H7 (cell line): ENCODE data around the gene LRRC7. TPM values are rescaled to one million over a fixed set of nuclear protein-coding genes. Genes with fewer than 3 reads are reported as not detected.

ENCODE experiments used
- DNase-seq: peaks from one replicate; pipeline ENCODE4 v3.0.0; 2012
- H3K27me3 ChIP-seq: 2 replicates; pipeline ENCODE4 v1.6.0; 2011; ENCODE audit warnings: mild to moderate bottlenecking, low read length; ENCODE audit not compliant: control insufficient read depth, insufficient read depth
- H3K36me3 ChIP-seq: replicated peaks from 2 replicates; pipeline ENCODE4 v1.5.1; 2011; ENCODE audit warnings: low read length; ENCODE audit not compliant: control insufficient read depth, insufficient read depth
- H3K4me3 ChIP-seq: 2 replicates; pipeline ENCODE4 v1.5.1; 2011; ENCODE audit warnings: low read depth, mild to moderate bottlenecking, control low read depth, low read length, moderate library complexity; ENCODE audit not compliant: insufficient read depth
- total RNA-seq: library from RNA; depleted of rRNA; stranded (reverse); fragments of >200 nt; shearing (Covaris generic); gene quantifications from 2 replicates; pipeline ENCODE4 v1.2.3, GENCODE V29; 2014

Gene LRRC7
- total RNA-seq, 1 experiment from 2014 or later, result 0.24 TPM

GRCh38 chr1:69643266-69643665 lies 75.5 kb downstream of the LRRC7 start:
- no peaks in the 10 kb centered on the region for H3K27me3 ChIP-seq
- H3K4me3 ChIP-seq, result no peak overlapping the region
- no peaks in the 10 kb centered on the region for H3K36me3 ChIP-seq
- no peak for DNase-seq

- no peaks in the 10 kb centered on the region for H3K27me3 ChIP-seq
- no peak for DNase-seq
- H3K4me3 ChIP-seq, result no peak overlapping the region
- no peaks in the 10 kb centered on the region for H3K36me3 ChIP-seq
These were observed 77.8 kb downstream of the LRRC7 start for GRCh38 chr1:69645477-69645876.

- no peak overlapping the region for H3K4me3 ChIP-seq
- no peaks in the 10 kb centered on the region for H3K36me3 ChIP-seq
- DNase-seq, result no peak
- no peaks in the 10 kb centered on the region for H3K27me3 ChIP-seq
These were observed 80.8 kb downstream of the LRRC7 start for GRCh38 chr1:69648486-69648885.

GRCh38 chr1:69649383-69649990 lies 81.8 kb downstream of the LRRC7 start:
- DNase-seq, result no peak
- Histone ChIP-seq H3K4me3 (no peak overlapping the region), H3K36me3 (no peaks in the 10 kb centered on the region), H3K27me3 (no peaks in the 10 kb centered on the region)

- no peaks in the 10 kb centered on the region for H3K36me3 ChIP-seq
- H3K27me3 ChIP-seq, result no peaks in the 10 kb centered on the region
- H3K4me3 ChIP-seq, result no peak overlapping the region
- no peak for DNase-seq
These were observed 83.1 kb downstream of the LRRC7 start for GRCh38 chr1:69650779-69651178.

GRCh38 chr1:69651656-69652055 lies 83.9 kb downstream of the LRRC7 start:
- no peak overlapping the region for H3K4me3 ChIP-seq
- H3K36me3 ChIP-seq, result no peaks in the 10 kb centered on the region
- no peak for DNase-seq
- no peaks in the 10 kb centered on the region for H3K27me3 ChIP-seq

GRCh38 chr1:69657971-69658370 lies 90.2 kb downstream of the LRRC7 start:
- Histone ChIP-seq H3K36me3 (no peaks in the 10 kb centered on the region), H3K4me3 (no peak overlapping the region), H3K27me3 (no peaks in the 10 kb centered on the region)
- no peak for DNase-seq

- H3K4me3 ChIP-seq, result no peak overlapping the region
- no peaks in the 10 kb centered on the region for H3K36me3 ChIP-seq
- no peaks in the 10 kb centered on the region for H3K27me3 ChIP-seq
- DNase-seq, result no peak
These were observed 94.0 kb downstream of the LRRC7 start for GRCh38 chr1:69661686-69662085.

- DNase-seq, result no peak
- Histone ChIP-seq H3K4me3 (no peak overlapping the region), H3K36me3 (no peaks in the 10 kb centered on the region), H3K27me3 (no peaks in the 10 kb centered on the region)
These were observed 94.6 kb downstream of the LRRC7 start for GRCh38 chr1:69662321-69662720.

- Histone ChIP-seq H3K36me3 (no peaks in the 10 kb centered on the region), H3K27me3 (no peaks in the 10 kb centered on the region), H3K4me3 (no peak overlapping the region)
- no peak for DNase-seq
These were observed 103.8 kb downstream of the LRRC7 start for GRCh38 chr1:69671363-69672010.

- Histone ChIP-seq H3K4me3 (no peak overlapping the region), H3K27me3 (no peaks in the 10 kb centered on the region), H3K36me3 (no peaks in the 10 kb centered on the region)
- no peak for DNase-seq
These were observed 105.6 kb downstream of the LRRC7 start for GRCh38 chr1:69673321-69673720.

- no peak for DNase-seq
- no peaks in the 10 kb centered on the region for H3K27me3 ChIP-seq
- no peak overlapping the region for H3K4me3 ChIP-seq
- H3K36me3 ChIP-seq, result no peaks in the 10 kb centered on the region
These were observed 112.2 kb downstream of the LRRC7 start for GRCh38 chr1:69679965-69680364.

- DNase-seq, result no peak
- H3K27me3 ChIP-seq, result no peaks in the 10 kb centered on the region
- no peaks in the 10 kb centered on the region for H3K36me3 ChIP-seq
- H3K4me3 ChIP-seq, result no peak overlapping the region
These were observed 118.8 kb downstream of the LRRC7 start for GRCh38 chr1:69686367-69686984.

GRCh38 chr1:69688193-69688592 lies 120.5 kb downstream of the LRRC7 start:
- DNase-seq, result no peak
- Histone ChIP-seq H3K27me3 (no peaks in the 10 kb centered on the region), H3K4me3 (no peak overlapping the region), H3K36me3 (no peaks in the 10 kb centered on the region)

GRCh38 chr1:69691179-69691578 lies 123.5 kb downstream of the LRRC7 start:
- no peak for DNase-seq
- H3K4me3 ChIP-seq, result no peak overlapping the region
- H3K27me3 ChIP-seq, result no peaks in the 10 kb centered on the region
- H3K36me3 ChIP-seq, result no peaks in the 10 kb centered on the region
